Prostate gland (tissue), 2 donors: ENCODE results near the gene ANKRD11. TPM values are rescaled to one million over a fixed set of nuclear protein-coding genes. Genes with fewer than 3 reads are reported as not detected.

Source experiments
- DNase-seq: peaks from one replicate; pipeline ENCODE4 v3.0.0-alpha.2; 2019; ENCODE audit warnings: low spot score
- H3K27ac ChIP-seq, 2 donors: fragments of 200-600 bp; sonication (generic); 2 replicates each; pipeline ENCODE4 v1.5.1; 2017 to 2019
- H3K27me3 ChIP-seq: fragments of 200-600 bp; sonication (generic); replicated peaks from 2 replicates; pipeline ENCODE4 v1.5.1; 2019; ENCODE audit not compliant: insufficient read depth
- H3K36me3 ChIP-seq, 2 donors: fragments of 200-600 bp; sonication (generic); 1 replicate in 1 of 2; 2 replicates in 1 of 2; pipeline versions ENCODE4 v1.5.1 to v1.8.1; 2017 to 2019
- H3K4me1 ChIP-seq: fragments of 200-600 bp; sonication (generic); replicated peaks from 2 replicates; pipeline ENCODE4 v1.5.1; 2019
- H3K4me3 ChIP-seq, 2 donors: fragments of 200-600 bp; sonication (generic); 2 replicates each; pipeline ENCODE4 v1.5.1; 2017 to 2019
- H3K9me3 ChIP-seq: fragments of 200-600 bp; sonication (generic); 2 replicates; pipeline ENCODE4 v1.5.1; 2017
- POLR2A ChIP-seq: fragments of 450-650 bp; IDR thresholded peaks from one replicate; pipeline ENCODE4 v1.6.1; 2016; ENCODE audit warnings: antibody characterized with exemption, mild to moderate bottlenecking
- POLR2AphosphoS5 ChIP-seq: sonication (generic); formaldehyde crosslinking; IDR thresholded peaks from one replicate; pipeline ENCODE4 v1.6.1; 2017; ENCODE audit warnings: antibody characterized with exemption
- WGBS: methylation state at CpG from one replicate; pipeline ENCODE4 v1.1.5; 2018; 5-methylcytosine and 5-hydroxymethylcytosine counted together
- intact Hi-C: fragments of 100-400 bp; cut with DNase I; formaldehyde crosslinking; loops from one replicate; pipeline ENCODE4 v1.14.2; 2022
- total RNA-seq, 2 donors: library from RNA; depleted of rRNA; stranded (reverse); fragments of >200 nt; gene quantifications; one replicate each; pipeline ENCODE4 v1.1.0, GENCODE V29; 2016
- TF ChIP-seq, protein P1 (sequence below), 4 experiments: fragments of 200-600 bp in 2 of 4; fragments of 450-650 bp in 2 of 4; sonication (generic) in 2 of 4; IDR thresholded peaks; 1 replicate in 3 of 4; 2 replicates in 1 of 4; pipeline ENCODE4 v1.5.1; 2016 to 2019; ENCODE audit warnings: antibody characterized with exemption in 4 of 4, mild to moderate bottlenecking in 2 of 4, moderate library complexity in 2 of 4

The ANKRD11 gene
- 100 to 1,000 TPM in 1 of 2 donors, 10 to 100 TPM in 1; 66.2 to 143 TPM for total RNA-seq

DNA sequence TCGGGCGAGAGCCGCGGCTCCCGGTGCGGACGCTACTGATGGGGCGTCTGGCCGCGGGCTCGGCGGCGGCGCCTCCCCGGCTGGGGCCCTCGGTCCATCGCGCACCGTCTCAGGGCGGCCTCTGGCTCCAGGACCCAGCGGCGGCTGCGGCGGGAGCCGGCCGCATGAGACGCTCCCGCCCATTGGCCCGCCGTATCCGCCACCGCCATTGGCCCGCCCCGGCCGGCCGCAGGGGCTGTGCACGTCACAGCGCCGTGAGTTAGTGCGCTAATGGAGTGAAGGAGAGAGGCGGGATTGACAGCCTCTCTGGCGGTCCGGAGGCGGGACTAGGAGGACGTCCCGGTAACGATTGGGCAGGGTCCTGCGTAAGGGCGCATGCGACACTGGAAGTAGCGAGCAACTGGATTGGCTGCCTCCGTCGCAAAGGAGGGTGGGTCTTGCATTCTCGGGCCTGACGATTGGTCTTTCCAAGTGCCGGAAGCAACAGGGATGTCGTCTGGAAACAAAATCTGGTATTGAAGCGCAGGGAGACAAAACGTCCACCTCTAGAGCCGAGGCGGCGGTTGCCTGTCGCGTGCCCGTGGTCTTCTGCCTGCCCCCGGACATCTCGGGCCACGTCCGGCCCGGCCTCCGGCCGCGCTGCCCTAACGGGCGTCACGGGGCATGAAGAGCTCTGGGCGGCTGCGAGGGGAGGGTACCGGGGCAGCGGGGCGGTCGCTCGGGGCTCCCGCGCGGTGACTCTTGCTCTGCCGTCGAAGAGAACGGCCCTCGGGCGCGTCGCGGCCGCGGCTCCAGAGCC lies at the start of gene ANKRD11:
Gene ANKRD11 (minus strand): TSS at position 123 of the 799 bp plus-strand sequence. CDS start 173,542 bp downstream, outside the sequence.
- Histone ChIP-seq H3K27me3 (no peaks in the 10 kb centered on the region), H3K27ac (peak within 1 kb of the TSS; percentile 92 to 93), H3K9me3 (no peaks in the 10 kb centered on the region), H3K4me3 (peak within 1 kb of the TSS; percentile 93 to 94), H3K4me1 (peaks cover 12% of the 10 kb centered on the region), H3K36me3 (no peaks in the 10 kb centered on the region)
- intact Hi-C loops, result loop anchor here (2.0 to 5.0 kb wide), 2 partner anchors 18 to 143 kb away; partner anchors contain the start of gene SPG7
- peak; percentile 99 for DNase-seq
- TF ChIP-seq POLR2AphosphoS5, result peak; percentile 96
- peak; percentile 91 for TF ChIP-seq POLR2A
- TF ChIP-seq, protein P1, sequence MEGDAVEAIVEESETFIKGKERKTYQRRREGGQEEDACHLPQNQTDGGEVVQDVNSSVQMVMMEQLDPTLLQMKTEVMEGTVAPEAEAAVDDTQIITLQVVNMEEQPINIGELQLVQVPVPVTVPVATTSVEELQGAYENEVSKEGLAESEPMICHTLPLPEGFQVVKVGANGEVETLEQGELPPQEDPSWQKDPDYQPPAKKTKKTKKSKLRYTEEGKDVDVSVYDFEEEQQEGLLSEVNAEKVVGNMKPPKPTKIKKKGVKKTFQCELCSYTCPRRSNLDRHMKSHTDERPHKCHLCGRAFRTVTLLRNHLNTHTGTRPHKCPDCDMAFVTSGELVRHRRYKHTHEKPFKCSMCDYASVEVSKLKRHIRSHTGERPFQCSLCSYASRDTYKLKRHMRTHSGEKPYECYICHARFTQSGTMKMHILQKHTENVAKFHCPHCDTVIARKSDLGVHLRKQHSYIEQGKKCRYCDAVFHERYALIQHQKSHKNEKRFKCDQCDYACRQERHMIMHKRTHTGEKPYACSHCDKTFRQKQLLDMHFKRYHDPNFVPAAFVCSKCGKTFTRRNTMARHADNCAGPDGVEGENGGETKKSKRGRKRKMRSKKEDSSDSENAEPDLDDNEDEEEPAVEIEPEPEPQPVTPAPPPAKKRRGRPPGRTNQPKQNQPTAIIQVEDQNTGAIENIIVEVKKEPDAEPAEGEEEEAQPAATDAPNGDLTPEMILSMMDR (IDR thresholded peaks at IDR 0.05), result peak in 2 of 4 experiments; percentile 24
- under 1% methylated on average over 68 of the region's 96 CpGs for whole genome bisulfite sequencing

DNA sequence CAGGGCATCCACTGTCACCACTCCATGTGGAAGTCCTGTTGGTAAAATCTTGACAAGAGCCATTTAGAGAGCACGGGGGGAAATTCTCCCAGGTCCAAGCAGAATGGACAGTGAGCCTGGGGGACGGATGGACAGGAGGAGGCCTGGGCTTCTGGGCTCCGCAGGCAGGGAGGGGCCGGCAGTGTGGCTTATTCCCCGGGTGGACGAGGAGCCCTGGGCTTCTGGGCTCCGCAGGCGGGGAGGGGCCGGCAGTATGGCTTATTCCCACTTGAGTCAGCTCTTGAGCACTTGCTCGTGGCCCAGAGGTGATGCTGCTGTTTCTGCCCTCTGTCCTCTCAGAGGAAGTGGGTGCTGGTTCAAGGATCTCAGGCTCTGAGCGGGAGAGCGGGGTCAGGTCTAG lies 47.9 kb upstream of the ANKRD11 start:
- no peak for TF ChIP-seq POLR2A
- TF ChIP-seq, protein P1 (IDR thresholded peaks at IDR 0.05), result no peak
- DNase-seq, result no peak
- intact Hi-C loops, result no loop called here
- Histone ChIP-seq H3K36me3 (peaks cover 0 to 12% of the 10 kb centered on the region in 2 donors), H3K4me1 (no peaks in the 10 kb centered on the region), H3K9me3 (no peaks in the 10 kb centered on the region), H3K27ac (no peak overlapping the region), H3K4me3 (no peak overlapping the region), H3K27me3 (no peaks in the 10 kb centered on the region)
- 94% methylated on average over 12 of the region's 12 CpGs for WGBS

DNA sequence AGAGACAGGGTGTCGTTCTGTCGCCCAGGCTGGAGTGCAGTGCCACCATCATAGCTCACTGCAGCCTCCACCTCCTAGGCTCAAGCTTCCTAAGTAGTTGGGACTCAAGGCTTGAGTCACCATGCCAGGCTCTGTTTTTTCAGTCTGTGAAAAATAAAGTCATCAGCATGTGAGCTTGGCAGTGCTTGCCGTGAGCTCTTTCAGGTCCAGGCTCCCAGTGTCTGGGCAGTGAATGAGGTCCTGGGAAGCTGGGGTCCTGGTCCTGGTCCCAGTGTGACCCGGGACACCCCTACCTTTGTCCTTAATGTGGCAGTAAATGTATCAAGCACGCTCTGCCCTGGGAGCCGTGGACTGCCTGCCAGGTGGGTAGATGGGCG lies 47.2 kb upstream of the ANKRD11 start:
- Histone ChIP-seq H3K4me1 (no peaks in the 10 kb centered on the region), H3K36me3 (peaks cover 0 to 12% of the 10 kb centered on the region in 2 donors), H3K4me3 (no peak overlapping the region), H3K9me3 (no peaks in the 10 kb centered on the region), H3K27me3 (no peaks in the 10 kb centered on the region), H3K27ac (no peak overlapping the region)
- intact Hi-C loops, result no loop called here
- WGBS, result 94% methylated on average over 6 of the region's 7 CpGs
- no peak for DNase-seq
- TF ChIP-seq POLR2AphosphoS5 (no peak), POLR2A (no peak)
- TF ChIP-seq, protein P1 (IDR thresholded peaks at IDR 0.05), result no peak

DNA sequence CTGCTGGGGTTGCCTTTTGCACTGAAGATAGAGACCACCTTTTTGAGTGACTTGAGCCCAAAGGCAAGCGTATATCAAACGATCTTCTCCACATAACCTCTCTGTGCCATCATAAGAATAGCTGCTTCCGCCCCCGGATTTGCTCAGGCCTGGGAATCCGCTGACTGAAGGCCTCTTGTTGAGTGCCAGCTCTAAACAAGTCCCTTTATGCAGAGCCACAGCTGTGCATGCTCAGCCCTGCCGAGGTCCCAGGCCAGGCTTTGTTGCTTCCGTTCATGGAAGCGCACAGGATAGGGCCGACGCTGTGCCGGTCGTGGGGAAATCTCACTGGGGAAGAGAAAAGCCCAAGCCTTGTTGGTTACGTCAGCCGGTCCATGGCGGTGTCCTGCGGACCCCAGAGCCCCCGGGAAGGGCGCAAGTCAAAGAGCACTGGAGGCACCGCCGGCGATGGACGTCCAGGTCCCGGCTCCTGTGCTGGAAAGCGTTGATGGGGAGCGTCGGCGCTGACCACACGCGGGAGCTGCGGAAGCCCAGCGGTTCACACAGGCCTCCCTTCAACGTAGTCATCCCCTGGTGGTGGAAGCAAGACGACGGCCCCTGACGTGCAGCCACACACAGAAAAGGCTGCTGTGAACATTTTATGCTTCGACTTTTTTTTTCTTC lies 46.7 kb upstream of the ANKRD11 start:
- 87% methylated on average over 36 of the region's 36 CpGs for WGBS
- TF ChIP-seq, protein P1 (IDR thresholded peaks at IDR 0.05), result no peak
- no peak for TF ChIP-seq POLR2AphosphoS5
- no peak for TF ChIP-seq POLR2A

More for the DNA sequence above, 46.7 kb upstream of the ANKRD11 start:
- Histone ChIP-seq H3K4me1 (no peaks in the 10 kb centered on the region), H3K27me3 (no peaks in the 10 kb centered on the region), H3K27ac (no peak overlapping the region), H3K9me3 (no peaks in the 10 kb centered on the region), H3K36me3 (peaks cover 0 to 12% of the 10 kb centered on the region in 2 donors), H3K4me3 (no peak overlapping the region)
- DNase-seq, result no peak
- intact Hi-C loops, result no loop called here
